Measurements from ENCODE around the gene CRYBG1.

- TF ChIP-seq CTCF (optimal IDR thresholded peaks at IDR 0.05 in 1 of 3, IDR thresholded peaks at IDR 0.05 in 1 of 3, conservative IDR thresholded peaks at IDR 0.05 in 1 of 3; ENCODE audit: extremely low read depth in 1 of 3, insufficient read depth in 2 of 3, low read length in 3 of 3) (no peak), EZH2 (IDR thresholded peaks at IDR 0.05; ENCODE audit: low read length) (no peak)
Observed at GRCh38 chr6:106477146-106477545, 116.6 kb downstream of the CRYBG1 start.
